Measurements from ENCODE around the gene TCP11L2.

GRCh38 chr12:106389151-106389550 lies 86.6 kb downstream of the TCP11L2 start:
- TF ChIP-seq, protein P1, sequence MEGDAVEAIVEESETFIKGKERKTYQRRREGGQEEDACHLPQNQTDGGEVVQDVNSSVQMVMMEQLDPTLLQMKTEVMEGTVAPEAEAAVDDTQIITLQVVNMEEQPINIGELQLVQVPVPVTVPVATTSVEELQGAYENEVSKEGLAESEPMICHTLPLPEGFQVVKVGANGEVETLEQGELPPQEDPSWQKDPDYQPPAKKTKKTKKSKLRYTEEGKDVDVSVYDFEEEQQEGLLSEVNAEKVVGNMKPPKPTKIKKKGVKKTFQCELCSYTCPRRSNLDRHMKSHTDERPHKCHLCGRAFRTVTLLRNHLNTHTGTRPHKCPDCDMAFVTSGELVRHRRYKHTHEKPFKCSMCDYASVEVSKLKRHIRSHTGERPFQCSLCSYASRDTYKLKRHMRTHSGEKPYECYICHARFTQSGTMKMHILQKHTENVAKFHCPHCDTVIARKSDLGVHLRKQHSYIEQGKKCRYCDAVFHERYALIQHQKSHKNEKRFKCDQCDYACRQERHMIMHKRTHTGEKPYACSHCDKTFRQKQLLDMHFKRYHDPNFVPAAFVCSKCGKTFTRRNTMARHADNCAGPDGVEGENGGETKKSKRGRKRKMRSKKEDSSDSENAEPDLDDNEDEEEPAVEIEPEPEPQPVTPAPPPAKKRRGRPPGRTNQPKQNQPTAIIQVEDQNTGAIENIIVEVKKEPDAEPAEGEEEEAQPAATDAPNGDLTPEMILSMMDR (IDR thresholded peaks at IDR 0.05) = no peak
- no peak for TF ChIP-seq POLR2A (IDR thresholded peaks at IDR 0.05)

Measured in testis (tissue), 2 donors.